Activated B cell treated with CpG ODN at 0.5 μM for 24 hours (primary cell): ENCODE results near the gene SPTBN4. TPM values are rescaled to one million over a fixed set of nuclear protein-coding genes. Genes with fewer than 3 reads are reported as not detected.
"Not testable (repeated sequence)": the region's sequence is repeated elsewhere in the genome, so short reads cannot be mapped to it uniquely, and the experiment has no call there.

Experiments
- ATAC-seq: fragments of 200-7000 bp; cut with Tn5 transposase; one replicate; pipeline ENCODE4 v1.10.0; 2021; ENCODE audit warnings: low read depth, mild to moderate bottlenecking, moderate library complexity
- CTCF ChIA-PET: fragments of 350-600 bp; sonication (Branson Sonifier 250); formaldehyde crosslinking; loops from one replicate; lab custom pipeline; 2021; ENCODE audit warnings: antibody characterized with exemption; lab: Charles Lee
- POLR2A ChIA-PET: fragments of 350-600 bp; sonication (Branson Sonifier 250); formaldehyde crosslinking; loops from one replicate; lab custom pipeline; 2021; ENCODE audit warnings: antibody characterized with exemption; lab: Charles Lee
- DNase-seq: peaks from one replicate; pipeline ENCODE4 v3.0.0; 2022
- H3K27ac Mint-ChIP-seq: one replicate; pipeline ENCODE4 v1.8.0; 2020; ENCODE audit warnings: mixed read lengths
- H3K27me3 Mint-ChIP-seq: one replicate; pipeline ENCODE4 v1.8.0; 2021; ENCODE audit warnings: mixed read lengths
- H3K36me3 Mint-ChIP-seq: one replicate; pipeline ENCODE4 v1.8.0; 2021; ENCODE audit warnings: low read depth, mixed read lengths
- H3K4me1 Mint-ChIP-seq: one replicate; pipeline ENCODE4 v1.8.0; 2021; ENCODE audit warnings: mixed read lengths
- H3K4me3 Mint-ChIP-seq: one replicate; pipeline ENCODE4 v1.8.0; 2020; ENCODE audit warnings: mild to moderate bottlenecking, mixed read lengths
- H3K9me3 Mint-ChIP-seq: one replicate; pipeline ENCODE4 v1.8.0; 2020; ENCODE audit warnings: mixed read lengths
- CTCF ChIP-seq: fragments of 200-600 bp; IDR thresholded peaks from one replicate; pipeline ENCODE4 v1.8.0; 2022; ENCODE audit warnings: antibody characterized with exemption, mild to moderate bottlenecking
- intact Hi-C: fragments of 100-400 bp; cut with micrococcal nuclease; formaldehyde crosslinking; loops from one replicate; pipeline ENCODE4 v1.15.1; 2024
- total RNA-seq: library from RNA; stranded (reverse); gene quantifications from 2 replicates; pipeline ENCODE4 v1.2.3, GENCODE V29; 2022

The SPTBN4 gene
- total RNA-seq, 1 donor from 2014 or later, result 0.20 TPM

GRCh38 chr19:40422748-40423566 lies 43.8 kb upstream of the SPTBN4 start:
- no peak for TF ChIP-seq CTCF
- Mint-ChIP-seq H3K27me3 (no peaks in the 10 kb centered on the region), H3K4me1 (peaks cover 35% of the 10 kb centered on the region), H3K4me3 (no peak overlapping the region), H3K27ac (peak overlapping the region; percentile 86), H3K9me3 (no peaks in the 10 kb centered on the region), H3K36me3 (peaks cover 16% of the 10 kb centered on the region)
- no peak for DNase-seq
- intact Hi-C loops, result loop anchor here (5.0 kb wide), 1 partner anchor 174 kb away; no protein-coding TSS in a partner anchor
- CTCF ChIA-PET, result interaction anchor here (5.1 kb wide), 1 partner anchor 118 kb away, joined by 21 read pairs; no protein-coding TSS in a partner anchor
- POLR2A ChIA-PET, result interaction anchor here (1.1 to 4.1 kb wide), 4 partner anchors 10 to 42 kb away, joined by 3 to 104 read pairs (median 32); partner anchors contain the start of genes BLVRB and SERTAD3
- no peak for ATAC-seq

- no peak for DNase-seq
- intact Hi-C loops, result loop anchor here (5.0 kb wide), 1 partner anchor 173 kb away; no protein-coding TSS in a partner anchor
These were observed 42.9 kb upstream of the SPTBN4 start for GRCh38 chr19:40423938-40424337.

DNA sequence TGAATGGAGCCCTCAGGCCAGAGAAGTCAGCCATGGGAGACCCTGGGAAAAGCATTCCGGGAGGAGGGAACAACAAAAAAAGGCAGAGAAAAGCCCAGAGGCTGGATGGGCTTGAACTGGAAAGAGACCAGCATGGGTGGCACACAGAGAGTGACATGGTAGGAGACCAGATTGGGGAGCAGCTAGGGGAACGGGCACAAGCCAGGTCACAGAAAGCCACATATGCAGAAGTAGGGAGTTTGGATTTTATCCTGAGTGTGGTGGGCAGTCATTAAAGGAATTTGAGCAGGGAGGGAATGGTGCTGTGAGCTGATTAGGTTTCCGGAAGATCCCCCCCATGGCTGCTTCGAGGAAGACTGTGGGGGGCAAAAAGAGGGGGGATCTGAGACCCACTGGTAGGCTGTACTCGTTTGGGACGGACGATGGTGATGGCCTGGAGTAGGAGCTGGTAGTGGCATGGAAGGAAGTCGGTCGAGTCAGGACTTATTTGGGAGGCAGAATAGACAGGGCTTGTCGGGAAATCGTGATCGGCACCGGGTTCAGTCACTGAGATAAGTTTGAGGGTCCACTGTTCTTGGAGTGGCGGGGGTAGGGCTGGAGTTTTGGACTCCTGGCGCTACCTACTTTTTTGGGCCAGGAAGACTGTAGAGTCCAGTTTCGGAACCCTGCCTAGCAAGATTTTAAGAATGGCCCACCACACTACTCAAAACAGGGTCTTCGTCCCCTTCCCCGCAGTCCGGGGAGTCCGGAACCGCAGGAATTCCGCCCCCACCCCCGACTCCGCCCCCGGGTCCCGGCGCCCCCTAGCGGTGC lies 42.0 kb upstream of the SPTBN4 start:
- ChIA-PET CTCF (interaction anchor here (1.4 to 5.1 kb wide), 4 partner anchors 9 to 120 kb away, joined by 3 to 21 read pairs (median 5); partner anchors contain the start of gene BLVRB), POLR2A (interaction anchor here (0.5 to 4.2 kb wide), 5 partner anchors 10 to 76 kb away, joined by 4 to 89 read pairs (median 7); partner anchors contain the start of genes C19orf47, PLD3 and SERTAD3)
- peak overlapping the region; percentile 93 for H3K4me3 Mint-ChIP-seq
- peaks cover 16% of the 10 kb centered on the region for H3K36me3 Mint-ChIP-seq
- H3K9me3 Mint-ChIP-seq, result no peaks in the 10 kb centered on the region
- peaks cover 34% of the 10 kb centered on the region for H3K4me1 Mint-ChIP-seq
- intact Hi-C loops, result loop anchor here (1.0 to 5.0 kb wide), 5 partner anchors 10 to 172 kb away; partner anchors contain the start of genes BLVRB and SERTAD3
- DNase-seq, result no peak
- H3K27ac Mint-ChIP-seq, result peak overlapping the region; percentile 93
- no peak for TF ChIP-seq CTCF
- ATAC-seq, result no peak
- no peaks in the 10 kb centered on the region for H3K27me3 Mint-ChIP-seq

More at GRCh38 chr19:40423938-40424337, 42.9 kb upstream of the SPTBN4 start:
- Mint-ChIP-seq H3K27me3 (no peaks in the 10 kb centered on the region), H3K36me3 (peaks cover 16% of the 10 kb centered on the region), H3K4me1 (peaks cover 35% of the 10 kb centered on the region), H3K4me3 (no peak overlapping the region), H3K27ac (no peak overlapping the region), H3K9me3 (no peaks in the 10 kb centered on the region)
- POLR2A ChIA-PET, result interaction anchor here (1.1 to 4.2 kb wide), 5 partner anchors 11 to 76 kb away, joined by 3 to 104 read pairs (median 33); partner anchors contain the start of genes C19orf47, PLD3 and SERTAD3
- ATAC-seq, result no peak
- no peak for TF ChIP-seq CTCF
- CTCF ChIA-PET, result interaction anchor here (1.4 to 5.1 kb wide), 3 partner anchors 19 to 119 kb away, joined by 4 to 21 read pairs (median 6); partner anchors contain the start of gene BLVRB

GRCh38 chr19:40425450-40426287 lies 41.1 kb upstream of the SPTBN4 start, which contains the start of gene SERTAD1:
TSS of gene SERTAD1 (minus strand) at chr19:40425992. CDS start at chr19:40423546, 2,446 bp downstream.
- peak within 1 kb of the TSS; percentile 93 for H3K4me3 Mint-ChIP-seq
- H3K27ac Mint-ChIP-seq, result peak within 1 kb of the TSS; percentile 93
- H3K27me3 Mint-ChIP-seq, result no peaks in the 10 kb centered on the region
- H3K9me3 Mint-ChIP-seq, result no peaks in the 10 kb centered on the region
- ATAC-seq (peak; percentile 90), DNase-seq (peak; percentile 100)
- intact Hi-C loops, result loop anchor here (1.0 kb wide), 4 partner anchors 10 to 40 kb away; partner anchors contain the start of genes BLVRB and SERTAD3
- peaks cover 16% of the 10 kb centered on the region for H3K36me3 Mint-ChIP-seq
- ChIA-PET CTCF (interaction anchor here (1.1 to 1.5 kb wide), 4 partner anchors 8 to 40 kb away, joined by 3 to 6 read pairs (median 4); partner anchors contain the start of gene BLVRB), POLR2A (interaction anchor here (0.5 to 4.2 kb wide), 22 partner anchors 9 to 1520 kb away, joined by 3 to 89 read pairs (median 4); partner anchors contain the start of genes AKT2, BLVRB, C19orf47 and COQ8B)
- H3K4me1 Mint-ChIP-seq, result peaks cover 31% of the 10 kb centered on the region
- TF ChIP-seq CTCF, result no peak

DNA sequence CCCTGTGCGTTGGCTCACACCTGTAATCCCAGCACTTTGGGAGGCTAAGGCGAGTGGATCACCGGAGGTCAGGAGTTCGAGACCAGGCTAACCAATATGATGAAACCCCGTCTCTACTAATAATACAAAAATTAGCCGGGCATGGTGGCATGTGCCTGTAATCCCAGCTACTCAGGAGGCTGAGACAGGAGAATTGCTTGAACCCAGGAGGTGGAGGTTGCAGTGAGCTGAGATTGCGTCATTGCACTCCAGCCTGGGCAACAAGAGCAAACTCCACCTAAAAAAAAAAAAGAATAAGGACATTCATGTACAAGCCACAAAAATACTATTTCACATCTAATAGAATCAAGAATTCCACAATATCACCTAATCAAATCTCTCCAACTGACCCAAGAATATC lies 38.6 kb upstream of the SPTBN4 start:
- POLR2A ChIA-PET, result interaction anchor here (1.2 to 4.2 kb wide), 2 partner anchors 15 to 25 kb away, joined by 3 to 89 read pairs; partner anchors contain the start of gene SERTAD3
- H3K36me3 Mint-ChIP-seq, H3K4me3 Mint-ChIP-seq, ATAC-seq, H3K27me3 Mint-ChIP-seq, intact Hi-C loops, DNase-seq, H3K27ac Mint-ChIP-seq, H3K9me3 Mint-ChIP-seq, CTCF ChIA-PET: not testable (repeated sequence)
- peaks cover 26% of the 10 kb centered on the region for H3K4me1 Mint-ChIP-seq

- ATAC-seq, result not testable (repeated sequence)
These were observed 36.6 kb upstream of the SPTBN4 start for GRCh38 chr19:40430242-40430641.

More at GRCh38 chr19:40430242-40430641, 36.6 kb upstream of the SPTBN4 start:
- intact Hi-C loops, H3K4me3 Mint-ChIP-seq, DNase-seq, H3K9me3 Mint-ChIP-seq, H3K36me3 Mint-ChIP-seq, H3K27me3 Mint-ChIP-seq, CTCF ChIA-PET, H3K27ac Mint-ChIP-seq: not testable (repeated sequence)
- POLR2A ChIA-PET, result interaction anchor here (0.7 to 1.4 kb wide), 4 partner anchors 9 to 1577 kb away, joined by 4 to 7 read pairs (median 6); no protein-coding TSS in a partner anchor
- peaks cover 33% of the 10 kb centered on the region for H3K4me1 Mint-ChIP-seq
